Neural crest cell (in vitro differentiated cells): Measurements from ENCODE around the gene PIK3CD. TPM values are rescaled to one million over a fixed set of nuclear protein-coding genes. Genes with fewer than 3 reads are reported as not detected.
"Not testable (repeated sequence)": the region's sequence is repeated elsewhere in the genome, so short reads cannot be mapped to it uniquely, and the experiment has no call there.

Experiments used
- DNase-seq: peaks from one replicate; pipeline ENCODE4 v3.0.0; 2021; ENCODE audit warnings: low read depth, mixed read lengths, low spot score
- H3K27ac Mint-ChIP-seq: one replicate; pipeline ENCODE4 v1.8.0; 2021; ENCODE audit warnings: mild to moderate bottlenecking, mixed read lengths; ENCODE audit not compliant: unreplicated experiment
- H3K27me3 Mint-ChIP-seq: 2 replicates; pipeline ENCODE4 v1.8.0; 2021; ENCODE audit warnings: low read depth, mild to moderate bottlenecking, mixed read lengths
- H3K36me3 Mint-ChIP-seq: 2 replicates; pipeline ENCODE4 v1.8.0; 2021; ENCODE audit warnings: low read depth, mild to moderate bottlenecking, mixed read lengths
- H3K4me1 Mint-ChIP-seq: 2 replicates; pipeline ENCODE4 v1.8.0; 2021; ENCODE audit warnings: mixed read lengths
- H3K4me3 Mint-ChIP-seq: one replicate; pipeline ENCODE4 v1.8.0; 2021; ENCODE audit warnings: mild to moderate bottlenecking, mixed read lengths
- H3K9me3 Mint-ChIP-seq: 2 replicates; pipeline ENCODE4 v1.8.0; 2021; ENCODE audit warnings: mixed read lengths
- total RNA-seq: library from RNA; stranded (reverse); gene quantifications from 2 replicates; pipeline ENCODE4 v1.2.1, GENCODE V29; 2021
- TF ChIP-seq, protein P1 (sequence below): fragments of 200-600 bp; sonication (generic); conservative IDR thresholded peaks from 2 replicates; pipeline ENCODE4 v1.5.0; 2021; ENCODE audit warnings: antibody characterized with exemption, mild to moderate bottlenecking

PIK3CD gene
- total RNA-seq, 1 donor from 2014 or later, result 1.9 TPM

DNA sequence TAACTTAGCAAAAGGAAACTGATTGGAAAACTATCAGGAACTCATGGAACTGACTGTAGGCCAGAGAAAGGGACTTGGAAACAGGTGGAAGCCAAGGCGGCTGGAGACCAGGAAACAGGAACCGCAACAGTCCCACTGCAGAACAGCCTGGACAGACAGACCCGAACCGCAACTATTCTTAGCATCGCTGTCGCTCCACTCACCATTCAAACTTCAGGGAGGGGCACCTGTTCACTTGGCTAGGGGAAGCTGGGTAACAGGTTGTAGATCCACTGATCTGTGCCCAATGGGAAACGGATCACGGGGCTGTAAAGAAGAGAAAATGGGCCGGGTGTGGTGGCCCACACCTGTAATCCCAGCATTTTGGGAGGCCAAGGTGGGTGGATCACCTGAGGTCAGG, 110.3 kb downstream of the PIK3CD start:
- TF ChIP-seq, protein P1, sequence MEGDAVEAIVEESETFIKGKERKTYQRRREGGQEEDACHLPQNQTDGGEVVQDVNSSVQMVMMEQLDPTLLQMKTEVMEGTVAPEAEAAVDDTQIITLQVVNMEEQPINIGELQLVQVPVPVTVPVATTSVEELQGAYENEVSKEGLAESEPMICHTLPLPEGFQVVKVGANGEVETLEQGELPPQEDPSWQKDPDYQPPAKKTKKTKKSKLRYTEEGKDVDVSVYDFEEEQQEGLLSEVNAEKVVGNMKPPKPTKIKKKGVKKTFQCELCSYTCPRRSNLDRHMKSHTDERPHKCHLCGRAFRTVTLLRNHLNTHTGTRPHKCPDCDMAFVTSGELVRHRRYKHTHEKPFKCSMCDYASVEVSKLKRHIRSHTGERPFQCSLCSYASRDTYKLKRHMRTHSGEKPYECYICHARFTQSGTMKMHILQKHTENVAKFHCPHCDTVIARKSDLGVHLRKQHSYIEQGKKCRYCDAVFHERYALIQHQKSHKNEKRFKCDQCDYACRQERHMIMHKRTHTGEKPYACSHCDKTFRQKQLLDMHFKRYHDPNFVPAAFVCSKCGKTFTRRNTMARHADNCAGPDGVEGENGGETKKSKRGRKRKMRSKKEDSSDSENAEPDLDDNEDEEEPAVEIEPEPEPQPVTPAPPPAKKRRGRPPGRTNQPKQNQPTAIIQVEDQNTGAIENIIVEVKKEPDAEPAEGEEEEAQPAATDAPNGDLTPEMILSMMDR, result no peak
- Mint-ChIP-seq H3K27ac (no peak overlapping the region), H3K9me3 (no peaks in the 10 kb centered on the region), H3K27me3 (no peaks in the 10 kb centered on the region), H3K4me3 (no peak overlapping the region), H3K4me1 (peaks cover 49% of the 10 kb centered on the region), H3K36me3 (peaks cover 9% of the 10 kb centered on the region)
- DNase-seq, result no peak

DNA sequence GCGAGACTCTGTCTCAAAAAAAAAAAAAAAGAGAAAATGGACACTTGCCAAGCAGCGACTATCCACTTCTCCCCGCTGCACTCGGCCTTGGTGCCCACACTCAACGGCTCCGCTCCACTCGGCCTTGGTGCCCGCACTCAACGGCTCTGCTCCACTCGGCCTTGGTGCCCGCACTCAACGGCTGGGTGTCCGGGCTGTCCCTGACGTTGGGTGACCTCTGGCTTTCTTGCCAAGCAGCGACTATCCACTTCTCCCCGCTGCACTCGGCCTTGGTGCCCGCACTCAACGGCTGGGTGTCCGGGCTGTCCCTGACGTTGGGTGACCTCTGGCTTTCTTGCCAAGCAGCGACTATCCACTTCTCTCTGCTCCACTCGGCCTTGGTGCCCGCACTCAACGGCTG, 110.9 kb downstream of the PIK3CD start:
- DNase-seq, H3K27ac Mint-ChIP-seq, H3K4me3 Mint-ChIP-seq, H3K27me3 Mint-ChIP-seq, H3K36me3 Mint-ChIP-seq, H3K9me3 Mint-ChIP-seq: not testable (repeated sequence)
- H3K4me1 Mint-ChIP-seq, result peaks cover 52% of the 10 kb centered on the region

DNA sequence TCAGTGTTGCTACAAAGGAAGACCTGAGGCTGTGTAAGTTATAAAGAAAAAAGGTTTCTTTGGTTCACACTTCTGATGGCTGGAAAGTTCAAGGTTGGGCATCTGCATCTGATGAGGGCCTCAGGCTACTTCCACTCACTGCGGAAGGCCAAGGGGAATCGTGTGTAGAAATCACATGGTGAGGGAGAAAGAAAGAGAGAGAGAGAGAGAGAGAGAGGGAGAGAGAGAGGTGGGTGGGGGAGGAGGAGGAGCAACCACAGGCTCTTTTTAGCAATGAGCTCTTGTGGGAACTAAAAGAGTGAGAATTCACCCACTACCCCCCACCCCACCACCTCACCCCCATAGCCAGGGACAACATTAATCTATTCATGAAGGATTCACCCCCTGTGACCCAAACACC, 112.4 kb downstream of the PIK3CD start:
- H3K27ac Mint-ChIP-seq, result peak overlapping the region; percentile 87
- no peaks in the 10 kb centered on the region for H3K27me3 Mint-ChIP-seq
- TF ChIP-seq, protein P1, result no peak
- H3K9me3 Mint-ChIP-seq, result no peaks in the 10 kb centered on the region
- H3K4me3 Mint-ChIP-seq, result no peak overlapping the region
- no peak for DNase-seq
- peaks cover 42% of the 10 kb centered on the region for H3K4me1 Mint-ChIP-seq
- H3K36me3 Mint-ChIP-seq, result peaks cover 9% of the 10 kb centered on the region

- Mint-ChIP-seq H3K27ac (no peak overlapping the region), H3K27me3 (no peaks in the 10 kb centered on the region), H3K9me3 (no peaks in the 10 kb centered on the region), H3K36me3 (peaks cover 9% of the 10 kb centered on the region), H3K4me3 (no peak overlapping the region), H3K4me1 (peaks cover 39% of the 10 kb centered on the region)
- DNase-seq, result no peak
- TF ChIP-seq, protein P1, result no peak
Observed at GRCh38 chr1:9764550-9764949, 113.0 kb downstream of the PIK3CD start.

DNA sequence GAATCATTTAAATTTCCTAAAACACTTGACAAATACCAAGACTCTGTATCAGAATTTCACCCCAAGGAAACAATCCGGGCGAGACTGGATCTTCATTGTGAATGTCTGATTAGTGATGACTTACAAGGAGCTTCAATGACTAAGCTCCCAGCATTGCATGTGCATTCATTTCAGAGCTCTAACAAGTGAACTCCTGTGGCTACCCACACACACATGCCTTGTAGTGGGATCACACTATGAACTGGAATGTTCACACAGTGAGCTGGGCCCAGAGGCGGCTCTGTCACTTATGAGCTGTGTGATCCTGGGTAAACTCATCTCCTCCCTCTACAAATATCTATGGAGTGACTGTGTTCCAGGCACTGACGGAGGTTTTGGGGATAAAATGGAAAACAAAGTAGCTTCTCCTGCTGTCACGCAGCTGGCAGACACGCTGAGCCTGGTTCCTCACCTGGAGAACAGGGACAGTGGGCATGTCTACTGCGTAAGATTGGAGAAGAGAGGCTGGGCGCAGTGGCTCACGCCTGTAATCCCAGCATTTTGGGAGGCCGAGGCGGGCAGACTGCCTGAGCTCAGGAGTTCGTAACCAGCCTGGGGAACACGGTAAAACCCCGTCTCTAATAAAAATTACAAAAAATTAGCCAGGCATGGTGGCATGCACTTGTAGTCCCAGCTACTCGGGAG, 115.4 kb downstream of the PIK3CD start:
- Mint-ChIP-seq H3K27me3 (no peaks in the 10 kb centered on the region), H3K4me3 (no peak overlapping the region)
- TF ChIP-seq, protein P1, result no peak

GRCh38 chr1:9767964-9768668, 116.6 kb downstream of the PIK3CD start:
- no peak for DNase-seq
- Mint-ChIP-seq H3K4me1 (peaks cover 23% of the 10 kb centered on the region), H3K27me3 (no peaks in the 10 kb centered on the region), H3K4me3 (no peak overlapping the region), H3K27ac (no peak overlapping the region), H3K36me3 (peaks cover 6% of the 10 kb centered on the region), H3K9me3 (no peaks in the 10 kb centered on the region)
- TF ChIP-seq, protein P1, result no peak

More for the DNA sequence above, 115.4 kb downstream of the PIK3CD start:
- Mint-ChIP-seq H3K9me3 (no peaks in the 10 kb centered on the region), H3K27ac (no peak overlapping the region), H3K36me3 (peaks cover 4% of the 10 kb centered on the region), H3K4me1 (peaks cover 23% of the 10 kb centered on the region)
- no peak for DNase-seq
